DOHH2 (cell line): ENCODE data around the gene TYMP.
"Not testable (repeated sequence)": the region's sequence is repeated elsewhere in the genome, so short reads cannot be mapped to it uniquely, and the experiment has no call there.

Experiments used
- H3F3A ChIP-seq: fragments of 200-600 bp; sonication (generic), shearing (Covaris generic); 2 replicates; pipeline ENCODE4 v1.6.0; 2016; ENCODE audit warnings: antibody characterized with exemption, mild to moderate bottlenecking; ENCODE audit not compliant: control insufficient read depth, insufficient read depth
- H3K27ac ChIP-seq: fragments of 200-600 bp; sonication (generic); 2 replicates; pipeline ENCODE4 v1.5.1; 2014; ENCODE audit warnings: low read depth, mild to moderate bottlenecking, low read length, moderate library complexity
- H3K27me3 ChIP-seq: fragments of 200-600 bp; sonication (generic); 2 replicates; pipeline ENCODE4 v1.6.1; 2014; ENCODE audit warnings: mild to moderate bottlenecking, low read length, mixed read lengths; ENCODE audit not compliant: control insufficient read depth
- H3K36me3 ChIP-seq: fragments of 200-600 bp; sonication (generic); 2 replicates; pipeline ENCODE4 v1.6.1; 2014; ENCODE audit warnings: mild to moderate bottlenecking, low read length, moderate library complexity, mixed read lengths; ENCODE audit not compliant: control insufficient read depth
- H3K4me1 ChIP-seq: fragments of 200-600 bp; sonication (generic); 2 replicates; pipeline ENCODE4 v1.6.1; 2014; ENCODE audit warnings: mild to moderate bottlenecking, low read length, mixed read lengths; ENCODE audit not compliant: control insufficient read depth
- H3K4me2 ChIP-seq: fragments of 200-600 bp; sonication (generic); 2 replicates; pipeline ENCODE4 v1.6.0; 2014; ENCODE audit warnings: mild to moderate bottlenecking, low read length, moderate library complexity
- H3K4me3 ChIP-seq: fragments of 200-600 bp; sonication (generic); 2 replicates; pipeline ENCODE4 v1.5.1; 2014; ENCODE audit warnings: mild to moderate bottlenecking, low read length, mixed read lengths
- H3K79me2 ChIP-seq: fragments of 200-600 bp; sonication (generic); 2 replicates; pipeline ENCODE4 v1.6.1; 2014; ENCODE audit warnings: mild to moderate bottlenecking, low read length, mixed read lengths; ENCODE audit not compliant: control insufficient read depth
- H3K9me2 ChIP-seq: fragments of 200-600 bp; sonication (generic); replicated peaks from 2 replicates; pipeline ENCODE4 v1.6.1; 2014; ENCODE audit warnings: mild to moderate bottlenecking, low read length, mixed read lengths; ENCODE audit not compliant: control insufficient read depth
- H3K9me3 ChIP-seq: fragments of 200-600 bp; sonication (generic); 2 replicates; pipeline ENCODE4 v1.6.1; 2014; ENCODE audit warnings: antibody characterized with exemption, low read length, mixed read lengths; ENCODE audit not compliant: control insufficient read depth, insufficient read depth
- H4K20me1 ChIP-seq: fragments of 200-600 bp; sonication (generic); 2 replicates; pipeline ENCODE4 v1.6.0; 2014; ENCODE audit warnings: low read depth, mild to moderate bottlenecking, antibody characterized with exemption, low read length, moderate library complexity; ENCODE audit not compliant: control insufficient read depth, insufficient read depth
- EZH2phosphoT487 ChIP-seq: fragments of 200-600 bp; sonication (generic); IDR thresholded peaks from 2 replicates; pipeline ENCODE4 v1.6.1; 2017; ENCODE audit warnings: borderline replicate concordance, mild to moderate bottlenecking, antibody characterized with exemption, low read length, moderate library complexity, mixed read lengths
- TF ChIP-seq, protein P1 (sequence below): fragments of 200-600 bp; sonication (generic); IDR thresholded peaks from one replicate; pipeline ENCODE4 v1.5.1; 2014; ENCODE audit warnings: antibody characterized with exemption, mild to moderate bottlenecking, low read depth, low read length; ENCODE audit not compliant: poor library complexity, severe bottlenecking

The TYMP gene

DNA sequence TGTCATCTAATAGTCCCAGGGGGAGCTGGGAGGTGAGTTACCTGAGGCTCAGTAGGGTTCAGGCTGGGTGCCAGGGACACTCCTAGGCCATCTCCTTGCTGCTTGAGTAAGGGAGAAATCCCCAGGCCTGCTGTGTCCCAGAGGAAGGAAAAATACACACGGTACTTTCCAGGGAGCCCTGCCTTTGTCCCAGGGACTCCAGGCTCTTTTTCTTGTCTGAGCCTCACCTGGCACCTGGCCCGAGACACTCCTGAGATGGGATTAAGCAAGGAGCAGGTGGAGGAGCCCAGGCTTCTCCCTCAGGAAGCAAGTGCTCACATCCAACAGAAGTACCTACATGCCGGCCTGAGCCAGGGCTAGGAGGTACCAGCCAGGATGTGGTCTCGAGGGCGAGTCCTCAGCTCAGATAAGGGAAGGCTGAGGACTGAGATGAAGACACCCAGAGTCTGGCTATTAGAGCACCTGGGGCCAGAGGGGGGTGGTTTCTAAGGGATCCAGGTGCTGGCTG lies 15.0 kb upstream of the TYMP start:
- Histone ChIP-seq H3K27ac (no peak overlapping the region), H4K20me1 (no peaks in the 10 kb centered on the region), H3K79me2 (no peaks in the 10 kb centered on the region), H3K36me3 (no peaks in the 10 kb centered on the region), H3K4me2 (peak overlapping the region; percentile 55), H3K27me3 (no peaks in the 10 kb centered on the region), H3K4me1 (peaks cover 67% of the 10 kb centered on the region), H3K9me2 (no peaks in the 10 kb centered on the region), H3K4me3 (peak overlapping the region; percentile 42), H3K9me3 (no peaks in the 10 kb centered on the region), H3F3A (peaks cover 32% of the 10 kb centered on the region)
- TF ChIP-seq, protein P1, sequence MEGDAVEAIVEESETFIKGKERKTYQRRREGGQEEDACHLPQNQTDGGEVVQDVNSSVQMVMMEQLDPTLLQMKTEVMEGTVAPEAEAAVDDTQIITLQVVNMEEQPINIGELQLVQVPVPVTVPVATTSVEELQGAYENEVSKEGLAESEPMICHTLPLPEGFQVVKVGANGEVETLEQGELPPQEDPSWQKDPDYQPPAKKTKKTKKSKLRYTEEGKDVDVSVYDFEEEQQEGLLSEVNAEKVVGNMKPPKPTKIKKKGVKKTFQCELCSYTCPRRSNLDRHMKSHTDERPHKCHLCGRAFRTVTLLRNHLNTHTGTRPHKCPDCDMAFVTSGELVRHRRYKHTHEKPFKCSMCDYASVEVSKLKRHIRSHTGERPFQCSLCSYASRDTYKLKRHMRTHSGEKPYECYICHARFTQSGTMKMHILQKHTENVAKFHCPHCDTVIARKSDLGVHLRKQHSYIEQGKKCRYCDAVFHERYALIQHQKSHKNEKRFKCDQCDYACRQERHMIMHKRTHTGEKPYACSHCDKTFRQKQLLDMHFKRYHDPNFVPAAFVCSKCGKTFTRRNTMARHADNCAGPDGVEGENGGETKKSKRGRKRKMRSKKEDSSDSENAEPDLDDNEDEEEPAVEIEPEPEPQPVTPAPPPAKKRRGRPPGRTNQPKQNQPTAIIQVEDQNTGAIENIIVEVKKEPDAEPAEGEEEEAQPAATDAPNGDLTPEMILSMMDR: no peak

DNA sequence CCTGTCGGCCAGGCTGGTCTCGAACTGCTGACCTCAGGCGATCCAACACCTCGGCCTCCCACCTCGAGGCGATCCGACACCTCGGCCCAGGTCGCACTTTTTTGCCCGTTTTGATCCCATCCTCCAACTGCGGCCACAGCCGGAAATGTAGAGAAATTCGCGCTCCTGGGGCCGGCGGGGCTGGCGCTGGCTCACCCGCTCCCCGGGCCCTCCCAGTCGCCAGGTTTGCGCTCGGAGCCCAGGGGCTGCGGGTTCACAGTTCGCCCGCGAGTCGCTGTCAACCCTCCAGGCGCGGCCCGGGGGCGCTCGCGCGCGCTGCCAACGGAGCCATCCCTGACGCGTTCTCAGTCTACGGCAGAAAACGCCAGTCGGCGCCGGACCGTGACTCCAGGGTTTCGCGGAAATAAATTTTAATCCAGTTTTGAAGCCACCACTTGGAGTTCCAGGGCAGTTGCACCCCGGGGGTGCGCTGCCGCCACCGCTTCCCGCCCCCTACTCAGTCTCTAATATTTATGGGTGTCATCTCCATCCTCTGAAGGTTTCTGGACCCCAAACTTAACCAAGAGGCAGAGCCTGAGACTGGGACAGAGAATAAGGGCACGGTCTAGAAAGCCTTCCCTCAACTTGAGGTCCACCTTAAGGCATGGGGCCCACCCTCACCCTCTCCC lies 14.4 kb upstream of the TYMP start:
- H3K9me2 ChIP-seq: no peaks in the 10 kb centered on the region
- H3K4me1 ChIP-seq: peaks cover 67% of the 10 kb centered on the region
- no peaks in the 10 kb centered on the region for H3K9me3 ChIP-seq
- no peaks in the 10 kb centered on the region for H3K79me2 ChIP-seq
- H3F3A ChIP-seq: peaks cover 36% of the 10 kb centered on the region
- peak overlapping the region; percentile 42 for H3K4me3 ChIP-seq
- H3K27me3 ChIP-seq: no peaks in the 10 kb centered on the region
- TF ChIP-seq EZH2phosphoT487: no peak
- TF ChIP-seq, protein P1: peak; percentile 83
- no peak overlapping the region for H3K27ac ChIP-seq
- H3K36me3 ChIP-seq: no peaks in the 10 kb centered on the region
- H3K4me2 ChIP-seq: peak overlapping the region; percentile 55
- no peaks in the 10 kb centered on the region for H4K20me1 ChIP-seq

GRCh38 chr22:50542416-50542927 lies 12.7 kb upstream of the TYMP start:
- TF ChIP-seq, protein P1: peak; percentile 20
- TF ChIP-seq EZH2phosphoT487: no peak
- Histone ChIP-seq H3K27me3 (no peaks in the 10 kb centered on the region), H3K9me3 (no peaks in the 10 kb centered on the region), H3K79me2 (no peaks in the 10 kb centered on the region), H3K4me2 (peak overlapping the region; percentile 72), H3F3A (peaks cover 37% of the 10 kb centered on the region), H4K20me1 (no peaks in the 10 kb centered on the region), H3K9me2 (no peaks in the 10 kb centered on the region), H3K27ac (peak overlapping the region; percentile 94), H3K36me3 (no peaks in the 10 kb centered on the region), H3K4me3 (peak overlapping the region; percentile 50), H3K4me1 (peaks cover 70% of the 10 kb centered on the region)

- H3K27ac ChIP-seq: peak overlapping the region; percentile 94
- peak overlapping the region; percentile 72 for H3K4me2 ChIP-seq
- not testable (repeated sequence) for H4K20me1 ChIP-seq, H3K79me2 ChIP-seq, H3K9me2 ChIP-seq, H3K9me3 ChIP-seq, H3K36me3 ChIP-seq, H3K27me3 ChIP-seq
- H3K4me3 ChIP-seq: peak overlapping the region; percentile 50
- peaks cover 78% of the 10 kb centered on the region for H3K4me1 ChIP-seq
- peaks cover 37% of the 10 kb centered on the region for H3F3A ChIP-seq
Measured at GRCh38 chr22:50541667-50542026, 11.8 kb upstream of the TYMP start.
